SK-N-SH (cell line): Measurements from ENCODE around the gene FPR1. TPM values are rescaled to one million over a fixed set of nuclear protein-coding genes. Genes with fewer than 3 reads are reported as not detected.

Experiments used
- CTCF ChIA-PET: fragments of 300-600, 350-600 bp; formaldehyde crosslinking; extraction: SDS; loops from one replicate; lab custom pipeline; 2021; lab: Yijun Ruan, JAX
- POLR2A ChIA-PET: fragments of 350-600 bp; sonication (Branson Sonifier 250); formaldehyde crosslinking; extraction: SDS; loops from one replicate; lab custom pipeline; 2020; ENCODE audit warnings: antibody characterized with exemption, inconsistent platforms; lab: Yijun Ruan, JAX
- DNase-seq: peaks from one replicate; pipeline ENCODE4 v3.0.0; 2012
- H2AFZ ChIP-seq: fragments of 200-600 bp; sonication (generic); 2 replicates; pipeline ENCODE4 v1.8.1; 2016; ENCODE audit warnings: antibody characterized with exemption, mild to moderate bottlenecking, low read depth
- H3F3A ChIP-seq: fragments of 200-600 bp; sonication (generic); replicated peaks from 2 replicates; pipeline ENCODE3; 2016; ENCODE audit warnings: antibody characterized with exemption, mild to moderate bottlenecking; ENCODE audit not compliant: insufficient read depth
- H3K27ac ChIP-seq, 2 experiments: fragments of 200-500 bp in 1 of 2; fragments of 200-600 bp in 1 of 2; sonication (Bioruptor generic) in 1 of 2; sonication (generic), shearing (Covaris generic) in 1 of 2; 2 replicates each; pipeline versions ENCODE4 v1.5.1 to v1.6.1; 2014 to 2016; ENCODE audit warnings: low read depth in 2 of 2, inconsistent platforms in 1 of 2, low read length in 1 of 2, mild to moderate bottlenecking in 1 of 2, mixed read lengths in 1 of 2
- H3K27me3 ChIP-seq: fragments of 200-600 bp; sonication (generic), shearing (Covaris generic); 2 replicates; pipeline ENCODE4 v1.6.1; 2016; ENCODE audit warnings: mixed run types; ENCODE audit not compliant: insufficient read depth
- H3K36me3 ChIP-seq, 2 experiments: fragments of 200-500 bp in 1 of 2; fragments of 200-600 bp in 1 of 2; sonication (Bioruptor generic) in 1 of 2; sonication (generic) in 1 of 2; replicated peaks in 1 of 2; 2 replicates each; pipeline versions ENCODE3 to v1.5.1; 2014 to 2016; ENCODE audit warnings: low read length in 1 of 2, mild to moderate bottlenecking in 1 of 2; ENCODE audit not compliant: insufficient read depth in 2 of 2, control insufficient read depth in 1 of 2
- H3K4me1 ChIP-seq, 2 experiments: fragments of 200-500 bp in 1 of 2; fragments of 200-600 bp in 1 of 2; sonication (Bioruptor generic) in 1 of 2; sonication (generic), shearing (Covaris generic) in 1 of 2; 2 replicates each; pipeline versions ENCODE4 v1.5.1 to v1.6.1; 2014 to 2016; ENCODE audit warnings: low read depth in 1 of 2, low read length in 1 of 2, mixed run types in 1 of 2; ENCODE audit not compliant: insufficient read depth in 2 of 2, control insufficient read depth in 1 of 2
- H3K4me2 ChIP-seq: fragments of 200-600 bp; sonication (generic), shearing (Covaris generic); 2 replicates; pipeline ENCODE4 v1.6.1; 2017; ENCODE audit warnings: mixed run types
- H3K4me3 ChIP-seq, 2 experiments: fragments of 200-500 bp in 1 of 2; fragments of 200-600 bp in 1 of 2; sonication (Bioruptor generic) in 1 of 2; sonication (generic), shearing (Covaris generic) in 1 of 2; 2 replicates each; pipeline versions ENCODE4 v1.5.1 to v1.8.1; 2014 to 2016; ENCODE audit warnings: low read depth in 2 of 2, inconsistent platforms in 1 of 2, low read length in 1 of 2, mild to moderate bottlenecking in 1 of 2, mixed read lengths in 1 of 2, moderate library complexity in 1 of 2
- H3K79me2 ChIP-seq: fragments of 200-600 bp; sonication (generic); 2 replicates; pipeline ENCODE4 v1.8.1; 2017; ENCODE audit warnings: mild to moderate bottlenecking; ENCODE audit not compliant: insufficient read depth
- H3K9ac ChIP-seq: fragments of 200-600 bp; sonication (generic); 2 replicates; pipeline ENCODE4 v1.6.1; 2017; ENCODE audit warnings: mixed run types
- H3K9me2 ChIP-seq: fragments of 200-600 bp; sonication (generic); 2 replicates; pipeline ENCODE4 v1.6.1; 2017; ENCODE audit warnings: mixed run types
- H3K9me3 ChIP-seq: fragments of 200-600 bp; sonication (generic); 2 replicates; pipeline ENCODE4 v1.6.1; 2017; ENCODE audit warnings: mixed run types, mild to moderate bottlenecking, moderate library complexity
- H4K20me1 ChIP-seq: fragments of 200-600 bp; sonication (generic); 2 replicates; pipeline ENCODE4 v1.6.1; 2017; ENCODE audit warnings: mild to moderate bottlenecking, mixed run types; ENCODE audit not compliant: insufficient read depth
- ELF1 ChIP-seq: IDR thresholded peaks from 2 replicates; pipeline ENCODE4 v1.4.0; 2012
- FOSL2 ChIP-seq: IDR thresholded peaks from 2 replicates; pipeline ENCODE4 v1.4.0; 2012; ENCODE audit warnings: low read depth, mild to moderate bottlenecking, moderate library complexity, borderline replicate concordance
- FOXM1 ChIP-seq: IDR thresholded peaks from 2 replicates; pipeline ENCODE4 v1.4.0; 2012; ENCODE audit warnings: low read depth, mild to moderate bottlenecking
- GABPA ChIP-seq: IDR thresholded peaks from 2 replicates; pipeline ENCODE4 v1.4.0; 2012; ENCODE audit warnings: low read depth, mild to moderate bottlenecking
- PBX3 ChIP-seq: IDR thresholded peaks from 2 replicates; pipeline ENCODE4; 2012
- POLR2AphosphoS5 ChIP-seq: IDR thresholded peaks from 2 replicates; pipeline ENCODE4 v1.6.1; 2012; ENCODE audit warnings: low read depth, low read length
- RAD21 ChIP-seq: IDR thresholded peaks from 2 replicates; pipeline ENCODE4 v1.6.1; 2012; ENCODE audit warnings: mild to moderate bottlenecking, low read length
- SIN3A ChIP-seq: IDR thresholded peaks from 2 replicates; pipeline ENCODE4 v1.6.1; 2012; ENCODE audit warnings: low read depth, mild to moderate bottlenecking, low read length, moderate library complexity, borderline replicate concordance
- TAF1 ChIP-seq: IDR thresholded peaks from 2 replicates; pipeline ENCODE4 v1.6.1; 2012; ENCODE audit warnings: low read depth, mild to moderate bottlenecking, low read length, moderate library complexity, borderline replicate concordance
- TCF12 ChIP-seq: IDR thresholded peaks from 2 replicates; pipeline ENCODE4 v1.4.0; 2012
- TEAD4 ChIP-seq: IDR thresholded peaks from 2 replicates; pipeline ENCODE4 v1.4.0; 2012; ENCODE audit warnings: mild to moderate bottlenecking, borderline replicate concordance; ENCODE audit not compliant: insufficient read depth
- USF2 ChIP-seq: fragments of 150-350 bp; IDR thresholded peaks from 2 replicates; pipeline ENCODE4 v1.6.1; 2017; ENCODE audit warnings: antibody characterized with exemption, low read length, low read depth, borderline replicate concordance
- WGBS: methylation state at CpG from one replicate; pipeline ENCODE4 v1.1.6; 2017; ENCODE audit warnings: low lambda C conversion rate; 5-methylcytosine and 5-hydroxymethylcytosine counted together
- polyA plus RNA-seq, 3 experiments: library from polyadenylated mRNA; depleted of rRNA; stranded (reverse); fragments of >200 nt; gene quantifications; 2 replicates each; pipeline ENCODE4 v1.2.3, GENCODE V29; 2012
- TF ChIP-seq, protein P1 (sequence below): fragments of 200-600 bp; sonication (generic); IDR thresholded peaks from 2 replicates; pipeline ENCODE4 v1.6.1; 2017; ENCODE audit warnings: antibody characterized with exemption, mild to moderate bottlenecking, moderate library complexity
- TF ChIP-seq, protein P2 (sequence below): IDR thresholded peaks from 2 replicates; pipeline ENCODE4 v1.6.1; 2012; ENCODE audit warnings: mild to moderate bottlenecking, low read depth, low read length, moderate library complexity

The FPR1 gene
- polyA plus RNA-seq, 1 of the 3 experiments (the other 2 are of a cell fraction) = not detected

GRCh38 chr19:51724543-51724942 is 27.1 kb downstream of the FPR1 start:
- no peaks in the 10 kb centered on the region for H3K79me2 ChIP-seq
- H2AFZ ChIP-seq = no peak overlapping the region
- H4K20me1 ChIP-seq = no peaks in the 10 kb centered on the region
- H3K9me3 ChIP-seq = no peaks in the 10 kb centered on the region
- TF ChIP-seq TEAD4 = no peak
- no peak for TF ChIP-seq POLR2AphosphoS5
- TF ChIP-seq RAD21 = no peak
- no peak for TF ChIP-seq FOXM1
- no peak for TF ChIP-seq GABPA
- no peak for TF ChIP-seq USF2
- TF ChIP-seq, protein P1, sequence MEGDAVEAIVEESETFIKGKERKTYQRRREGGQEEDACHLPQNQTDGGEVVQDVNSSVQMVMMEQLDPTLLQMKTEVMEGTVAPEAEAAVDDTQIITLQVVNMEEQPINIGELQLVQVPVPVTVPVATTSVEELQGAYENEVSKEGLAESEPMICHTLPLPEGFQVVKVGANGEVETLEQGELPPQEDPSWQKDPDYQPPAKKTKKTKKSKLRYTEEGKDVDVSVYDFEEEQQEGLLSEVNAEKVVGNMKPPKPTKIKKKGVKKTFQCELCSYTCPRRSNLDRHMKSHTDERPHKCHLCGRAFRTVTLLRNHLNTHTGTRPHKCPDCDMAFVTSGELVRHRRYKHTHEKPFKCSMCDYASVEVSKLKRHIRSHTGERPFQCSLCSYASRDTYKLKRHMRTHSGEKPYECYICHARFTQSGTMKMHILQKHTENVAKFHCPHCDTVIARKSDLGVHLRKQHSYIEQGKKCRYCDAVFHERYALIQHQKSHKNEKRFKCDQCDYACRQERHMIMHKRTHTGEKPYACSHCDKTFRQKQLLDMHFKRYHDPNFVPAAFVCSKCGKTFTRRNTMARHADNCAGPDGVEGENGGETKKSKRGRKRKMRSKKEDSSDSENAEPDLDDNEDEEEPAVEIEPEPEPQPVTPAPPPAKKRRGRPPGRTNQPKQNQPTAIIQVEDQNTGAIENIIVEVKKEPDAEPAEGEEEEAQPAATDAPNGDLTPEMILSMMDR = no peak
- no peak overlapping the region for H3K27ac ChIP-seq
- no peaks in the 10 kb centered on the region for H3K36me3 ChIP-seq
- no peak overlapping the region for H3K4me2 ChIP-seq
- peaks cover 9% of the 10 kb centered on the region for H3F3A ChIP-seq
- ChIA-PET CTCF (no interaction called here), POLR2A (no interaction called here)
- H3K27me3 ChIP-seq = peaks cover 70% of the 10 kb centered on the region
- 5% methylated on average over 15 of the region's 15 CpGs for WGBS
- DNase-seq = no peak
- no peak overlapping the region for H3K4me3 ChIP-seq
- H3K4me1 ChIP-seq = no peaks in the 10 kb centered on the region
- no peaks in the 10 kb centered on the region for H3K9me2 ChIP-seq
- no peak overlapping the region for H3K9ac ChIP-seq

GRCh38 chr19:51722492-51722891 is 29.2 kb downstream of the FPR1 start:
- DNase-seq = no peak
- CTCF ChIA-PET = no interaction called here
- no peak overlapping the region for H3K9ac ChIP-seq
- no peak overlapping the region for H3K4me3 ChIP-seq
- H2AFZ ChIP-seq = no peak overlapping the region
- no peaks in the 10 kb centered on the region for H3K36me3 ChIP-seq
- no peak for TF ChIP-seq ELF1
- TF ChIP-seq TAF1 = no peak
- TF ChIP-seq USF2 = no peak
- TF ChIP-seq, protein P2, sequence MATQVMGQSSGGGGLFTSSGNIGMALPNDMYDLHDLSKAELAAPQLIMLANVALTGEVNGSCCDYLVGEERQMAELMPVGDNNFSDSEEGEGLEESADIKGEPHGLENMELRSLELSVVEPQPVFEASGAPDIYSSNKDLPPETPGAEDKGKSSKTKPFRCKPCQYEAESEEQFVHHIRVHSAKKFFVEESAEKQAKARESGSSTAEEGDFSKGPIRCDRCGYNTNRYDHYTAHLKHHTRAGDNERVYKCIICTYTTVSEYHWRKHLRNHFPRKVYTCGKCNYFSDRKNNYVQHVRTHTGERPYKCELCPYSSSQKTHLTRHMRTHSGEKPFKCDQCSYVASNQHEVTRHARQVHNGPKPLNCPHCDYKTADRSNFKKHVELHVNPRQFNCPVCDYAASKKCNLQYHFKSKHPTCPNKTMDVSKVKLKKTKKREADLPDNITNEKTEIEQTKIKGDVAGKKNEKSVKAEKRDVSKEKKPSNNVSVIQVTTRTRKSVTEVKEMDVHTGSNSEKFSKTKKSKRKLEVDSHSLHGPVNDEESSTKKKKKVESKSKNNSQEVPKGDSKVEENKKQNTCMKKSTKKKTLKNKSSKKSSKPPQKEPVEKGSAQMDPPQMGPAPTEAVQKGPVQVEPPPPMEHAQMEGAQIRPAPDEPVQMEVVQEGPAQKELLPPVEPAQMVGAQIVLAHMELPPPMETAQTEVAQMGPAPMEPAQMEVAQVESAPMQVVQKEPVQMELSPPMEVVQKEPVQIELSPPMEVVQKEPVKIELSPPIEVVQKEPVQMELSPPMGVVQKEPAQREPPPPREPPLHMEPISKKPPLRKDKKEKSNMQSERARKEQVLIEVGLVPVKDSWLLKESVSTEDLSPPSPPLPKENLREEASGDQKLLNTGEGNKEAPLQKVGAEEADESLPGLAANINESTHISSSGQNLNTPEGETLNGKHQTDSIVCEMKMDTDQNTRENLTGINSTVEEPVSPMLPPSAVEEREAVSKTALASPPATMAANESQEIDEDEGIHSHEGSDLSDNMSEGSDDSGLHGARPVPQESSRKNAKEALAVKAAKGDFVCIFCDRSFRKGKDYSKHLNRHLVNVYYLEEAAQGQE = no peak
- TF ChIP-seq SIN3A = no peak
- TF ChIP-seq PBX3 = no peak
- TF ChIP-seq RAD21 = no peak
- TF ChIP-seq FOSL2 = no peak
- no peak for TF ChIP-seq TCF12
- no peak overlapping the region for H3K27ac ChIP-seq
- no peaks in the 10 kb centered on the region for H3K9me3 ChIP-seq
- no peaks in the 10 kb centered on the region for H3K9me2 ChIP-seq
- H4K20me1 ChIP-seq = no peaks in the 10 kb centered on the region
- 3% methylated on average over 2 of the region's 2 CpGs for WGBS
- H3K27me3 ChIP-seq = peaks cover 75% of the 10 kb centered on the region
- POLR2A ChIA-PET = no interaction called here
- no peaks in the 10 kb centered on the region for H3K4me1 ChIP-seq
- H3F3A ChIP-seq = peaks cover 9% of the 10 kb centered on the region
- H3K4me2 ChIP-seq = no peak overlapping the region
- H3K79me2 ChIP-seq = no peaks in the 10 kb centered on the region
